Measurements from ENCODE around the gene PEX14.
"Not testable (repeated sequence)": the region's sequence is repeated elsewhere in the genome, so short reads cannot be mapped to it uniquely, and the experiment has no call there.

The PEX14 gene

GRCh38 chr1:10450836-10451235 lies 23.9 kb upstream of the PEX14 start:
- Histone ChIP-seq H3K4me3 (ENCODE audit: insufficient read depth, low read depth, low read length, poor library complexity, severe bottlenecking) (no peak overlapping the region), H3K36me3 (ENCODE audit: control insufficient read depth, insufficient read depth, low read length) (no peaks in the 10 kb centered on the region), H3K9me3 (ENCODE audit: control insufficient read depth, low read length) (no peaks in the 10 kb centered on the region), H3K27me3 (replicated peaks; ENCODE audit: control insufficient read depth, insufficient read depth, low read length, poor library complexity, severe bottlenecking) (no peaks in the 10 kb centered on the region), H3K27ac (ENCODE audit: insufficient read depth, low read length, poor library complexity, severe bottlenecking) (no peak overlapping the region), H3K4me1 (ENCODE audit: control insufficient read depth, insufficient read depth, low read length, poor library complexity, severe bottlenecking) (no peaks in the 10 kb centered on the region)
- no peak for DNase-seq

DNA sequence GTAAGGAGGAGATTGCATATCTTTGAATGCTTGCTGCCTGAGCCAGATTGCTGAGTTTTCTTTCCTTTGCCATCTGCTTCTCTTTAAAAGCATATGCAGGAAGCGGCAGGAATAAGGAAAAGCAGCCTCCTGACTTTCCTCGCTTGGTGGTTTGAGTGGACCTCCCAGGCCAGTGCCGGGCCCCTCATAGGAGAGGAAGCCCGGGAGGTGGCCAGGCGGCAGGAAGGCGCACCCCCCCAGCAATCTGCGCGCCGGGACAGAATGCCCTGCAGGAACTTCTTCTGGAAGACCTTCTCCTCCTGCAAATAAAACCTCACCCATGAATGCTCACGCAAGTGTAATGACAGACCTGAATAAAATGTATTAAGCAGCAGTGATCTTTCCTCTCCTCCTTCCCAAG lies 23.5 kb upstream of the PEX14 start:
- Histone ChIP-seq H3K27me3 (replicated peaks; ENCODE audit: control insufficient read depth, insufficient read depth, low read length, poor library complexity, severe bottlenecking) (no peaks in the 10 kb centered on the region), H3K36me3 (ENCODE audit: control insufficient read depth, insufficient read depth, low read length) (no peaks in the 10 kb centered on the region), H3K4me3 (ENCODE audit: insufficient read depth, low read depth, low read length, poor library complexity, severe bottlenecking) (no peak overlapping the region), H3K4me1 (ENCODE audit: control insufficient read depth, insufficient read depth, low read length, poor library complexity, severe bottlenecking) (no peaks in the 10 kb centered on the region), H3K27ac (ENCODE audit: insufficient read depth, low read length, poor library complexity, severe bottlenecking) (no peak overlapping the region), H3K9me3 (ENCODE audit: control insufficient read depth, low read length) (no peaks in the 10 kb centered on the region)
- no peak for DNase-seq

DNA sequence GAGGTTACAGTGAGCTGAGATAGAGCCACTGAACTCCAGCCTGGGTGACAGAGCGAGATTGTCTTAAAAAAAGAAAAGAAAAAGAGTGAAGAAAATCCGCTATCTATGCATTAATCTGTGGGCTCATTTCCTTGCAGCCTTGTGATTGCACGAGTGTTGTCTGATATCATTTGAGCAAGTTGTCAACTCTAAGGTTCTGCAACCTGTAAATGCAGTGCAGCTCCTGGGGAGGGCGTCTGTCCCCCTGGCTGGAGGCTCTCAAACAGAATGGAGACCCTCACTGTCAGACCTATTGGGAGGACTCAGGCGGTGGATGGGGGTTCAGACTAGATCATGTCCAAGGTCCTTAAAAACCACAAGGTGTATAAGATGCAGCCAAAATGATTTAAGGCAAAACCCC lies 18.7 kb upstream of the PEX14 start:
- peaks cover under 1% of the 10 kb centered on the region for H3K36me3 ChIP-seq (ENCODE audit: control insufficient read depth, insufficient read depth, low read length)

DNA sequence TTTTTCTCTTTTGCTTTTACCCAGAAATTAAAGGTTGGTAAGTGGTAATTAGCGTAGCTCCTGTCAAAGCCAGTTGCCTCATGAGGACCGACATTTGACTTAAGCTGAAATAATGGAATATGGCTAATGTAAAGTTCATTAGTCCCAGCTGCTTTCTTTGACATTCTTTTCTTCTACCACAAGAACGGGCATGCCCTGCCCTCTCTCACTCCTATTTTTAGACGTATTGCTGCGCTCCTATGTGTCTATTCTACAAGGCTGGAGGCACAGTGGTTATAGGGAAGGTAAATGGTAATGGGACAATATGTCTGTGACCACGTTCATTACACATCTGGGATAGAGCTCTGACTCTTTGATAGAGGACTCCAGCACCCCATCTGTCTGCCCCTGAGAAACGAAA lies 18.1 kb upstream of the PEX14 start:
- Histone ChIP-seq H3K4me1 (ENCODE audit: control insufficient read depth, insufficient read depth, low read length, poor library complexity, severe bottlenecking) (no peaks in the 10 kb centered on the region), H3K27me3 (replicated peaks; ENCODE audit: control insufficient read depth, insufficient read depth, low read length, poor library complexity, severe bottlenecking) (no peaks in the 10 kb centered on the region), H3K27ac (ENCODE audit: insufficient read depth, low read length, poor library complexity, severe bottlenecking) (no peak overlapping the region), H3K4me3 (ENCODE audit: insufficient read depth, low read depth, low read length, poor library complexity, severe bottlenecking) (no peak overlapping the region), H3K36me3 (ENCODE audit: control insufficient read depth, insufficient read depth, low read length) (peaks cover 6% of the 10 kb centered on the region), H3K9me3 (ENCODE audit: control insufficient read depth, low read length) (no peaks in the 10 kb centered on the region)
- DNase-seq: no peak

More for the DNA sequence above, 18.7 kb upstream of the PEX14 start:
- Histone ChIP-seq H3K27me3 (replicated peaks; ENCODE audit: control insufficient read depth, insufficient read depth, low read length, poor library complexity, severe bottlenecking) (no peaks in the 10 kb centered on the region), H3K9me3 (ENCODE audit: control insufficient read depth, low read length) (no peaks in the 10 kb centered on the region), H3K27ac (ENCODE audit: insufficient read depth, low read length, poor library complexity, severe bottlenecking) (no peak overlapping the region), H3K4me3 (ENCODE audit: insufficient read depth, low read depth, low read length, poor library complexity, severe bottlenecking) (no peak overlapping the region), H3K4me1 (ENCODE audit: control insufficient read depth, insufficient read depth, low read length, poor library complexity, severe bottlenecking) (no peaks in the 10 kb centered on the region)
- no peak for DNase-seq

DNA sequence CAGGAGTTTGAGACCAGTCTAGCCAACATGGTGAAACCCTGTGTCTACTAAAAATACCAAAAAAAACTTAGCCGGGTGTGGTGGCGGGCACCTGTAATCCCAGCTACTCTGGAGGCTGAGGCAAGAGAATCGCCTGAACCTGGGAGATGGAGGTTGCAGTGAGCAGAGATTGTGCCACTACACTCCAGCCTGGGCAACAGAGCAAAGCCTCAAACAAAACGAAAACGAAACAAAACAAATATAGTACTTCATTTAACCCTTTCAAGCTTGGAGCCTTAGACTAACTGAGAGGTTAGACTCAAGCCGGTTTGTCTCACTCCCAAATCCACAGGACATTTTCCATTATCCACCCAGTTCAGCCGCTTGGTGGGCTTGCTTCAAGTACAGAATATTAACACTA lies 17.3 kb upstream of the PEX14 start:
- not testable (repeated sequence) for H3K9me3 ChIP-seq (ENCODE audit: control insufficient read depth, low read length); H3K36me3 ChIP-seq (ENCODE audit: control insufficient read depth, insufficient read depth, low read length); H3K27me3 ChIP-seq (replicated peaks; ENCODE audit: control insufficient read depth, insufficient read depth, low read length, poor library complexity, severe bottlenecking); DNase-seq; H3K4me1 ChIP-seq (ENCODE audit: control insufficient read depth, insufficient read depth, low read length, poor library complexity, severe bottlenecking); H3K4me3 ChIP-seq (ENCODE audit: insufficient read depth, low read depth, low read length, poor library complexity, severe bottlenecking); H3K27ac ChIP-seq (ENCODE audit: insufficient read depth, low read length, poor library complexity, severe bottlenecking)

- Histone ChIP-seq H3K9me3 (ENCODE audit: control insufficient read depth, low read length) (no peaks in the 10 kb centered on the region), H3K27ac (ENCODE audit: insufficient read depth, low read length, poor library complexity, severe bottlenecking) (no peak overlapping the region), H3K27me3 (replicated peaks; ENCODE audit: control insufficient read depth, insufficient read depth, low read length, poor library complexity, severe bottlenecking) (no peaks in the 10 kb centered on the region), H3K4me1 (ENCODE audit: control insufficient read depth, insufficient read depth, low read length, poor library complexity, severe bottlenecking) (no peaks in the 10 kb centered on the region), H3K4me3 (ENCODE audit: insufficient read depth, low read depth, low read length, poor library complexity, severe bottlenecking) (no peak overlapping the region), H3K36me3 (ENCODE audit: control insufficient read depth, insufficient read depth, low read length) (peaks cover 12% of the 10 kb centered on the region)
- DNase-seq: no peak
These were observed 16.9 kb upstream of the PEX14 start for GRCh38 chr1:10457875-10458274.

GRCh38 chr1:10459184-10459583 lies 15.6 kb upstream of the PEX14 start:
- Histone ChIP-seq H3K36me3 (ENCODE audit: control insufficient read depth, insufficient read depth, low read length) (peaks cover 23% of the 10 kb centered on the region), H3K27me3 (replicated peaks; ENCODE audit: control insufficient read depth, insufficient read depth, low read length, poor library complexity, severe bottlenecking) (no peaks in the 10 kb centered on the region), H3K4me1 (ENCODE audit: control insufficient read depth, insufficient read depth, low read length, poor library complexity, severe bottlenecking) (no peaks in the 10 kb centered on the region), H3K9me3 (ENCODE audit: control insufficient read depth, low read length) (no peaks in the 10 kb centered on the region), H3K27ac (ENCODE audit: insufficient read depth, low read length, poor library complexity, severe bottlenecking) (no peak overlapping the region), H3K4me3 (ENCODE audit: insufficient read depth, low read depth, low read length, poor library complexity, severe bottlenecking) (no peak overlapping the region)
- no peak for DNase-seq

GRCh38 chr1:10467078-10467477 lies 7.7 kb upstream of the PEX14 start:
- Histone ChIP-seq H3K9me3 (ENCODE audit: control insufficient read depth, low read length) (no peaks in the 10 kb centered on the region), H3K27me3 (replicated peaks; ENCODE audit: control insufficient read depth, insufficient read depth, low read length, poor library complexity, severe bottlenecking) (no peaks in the 10 kb centered on the region), H3K4me1 (ENCODE audit: control insufficient read depth, insufficient read depth, low read length, poor library complexity, severe bottlenecking) (peaks cover 9% of the 10 kb centered on the region), H3K36me3 (ENCODE audit: control insufficient read depth, insufficient read depth, low read length) (peaks cover 35% of the 10 kb centered on the region), H3K27ac (ENCODE audit: insufficient read depth, low read length, poor library complexity, severe bottlenecking) (no peak overlapping the region), H3K4me3 (ENCODE audit: insufficient read depth, low read depth, low read length, poor library complexity, severe bottlenecking) (no peak overlapping the region)
- DNase-seq: no peak

DNA sequence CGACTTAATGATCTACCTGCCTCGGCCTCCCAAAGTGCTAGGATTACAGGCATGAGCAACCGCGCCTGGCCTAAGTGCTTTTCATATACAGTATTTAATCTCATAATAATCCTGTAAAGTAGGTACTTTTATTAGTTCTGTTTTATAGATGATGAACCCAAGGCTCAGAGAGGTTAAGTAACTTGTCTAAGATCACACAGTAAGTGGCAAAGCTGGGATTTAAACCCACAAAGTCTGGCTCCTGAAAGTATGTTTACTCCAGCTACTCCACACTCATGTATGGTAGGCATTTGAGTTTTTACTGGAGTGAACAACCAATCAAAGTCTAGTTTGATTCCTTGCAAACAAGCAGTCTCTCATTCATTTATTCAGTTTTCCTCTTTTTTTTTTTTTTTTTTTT lies 4.7 kb upstream of the PEX14 start:
- Histone ChIP-seq H3K4me3 (ENCODE audit: insufficient read depth, low read depth, low read length, poor library complexity, severe bottlenecking) (no peak overlapping the region), H3K9me3 (ENCODE audit: control insufficient read depth, low read length) (no peaks in the 10 kb centered on the region), H3K27me3 (replicated peaks; ENCODE audit: control insufficient read depth, insufficient read depth, low read length, poor library complexity, severe bottlenecking) (no peaks in the 10 kb centered on the region), H3K4me1 (ENCODE audit: control insufficient read depth, insufficient read depth, low read length, poor library complexity, severe bottlenecking) (peaks cover 16% of the 10 kb centered on the region), H3K27ac (ENCODE audit: insufficient read depth, low read length, poor library complexity, severe bottlenecking) (no peak overlapping the region), H3K36me3 (ENCODE audit: control insufficient read depth, insufficient read depth, low read length) (peaks cover 15% of the 10 kb centered on the region)
- no peak for DNase-seq

- DNase-seq: no peak
- Histone ChIP-seq H3K9me3 (ENCODE audit: control insufficient read depth, low read length) (no peaks in the 10 kb centered on the region), H3K4me3 (ENCODE audit: insufficient read depth, low read depth, low read length, poor library complexity, severe bottlenecking) (peak overlapping the region; percentile 72), H3K4me1 (ENCODE audit: control insufficient read depth, insufficient read depth, low read length, poor library complexity, severe bottlenecking) (peaks cover 21% of the 10 kb centered on the region), H3K27me3 (replicated peaks; ENCODE audit: control insufficient read depth, insufficient read depth, low read length, poor library complexity, severe bottlenecking) (no peaks in the 10 kb centered on the region), H3K36me3 (ENCODE audit: control insufficient read depth, insufficient read depth, low read length) (peaks cover 15% of the 10 kb centered on the region), H3K27ac (ENCODE audit: insufficient read depth, low read length, poor library complexity, severe bottlenecking) (peak overlapping the region; percentile 67)
These were observed 3.1 kb upstream of the PEX14 start for GRCh38 chr1:10471411-10472219.

Data from effector memory CD4-positive, alpha-beta T cell (primary cell).